Stimulated activated CD4-positive, alpha-beta T cell treated with anti-CD3 and anti-CD28 coated beads, Interleukin-4, amount 100 ng/mL, for 4 hours (primary cell): Measurements from ENCODE around the gene SH3BP1.
"Not testable (repeated sequence)": the region's sequence is repeated elsewhere in the genome, so short reads cannot be mapped to it uniquely, and the experiment has no call there.

ENCODE experiments used
- DNase-seq, 2 experiments: peaks; one replicate each; pipeline ENCODE4 v3.0.0-alpha.2; 2020

The SH3BP1 gene

GRCh38 chr22:37635157-37635556 lies 4.3 kb upstream of the SH3BP1 start:
- no peak for DNase-seq

- DNase-seq = no peak
Measured at GRCh38 chr22:37636186-37636948, 3.1 kb upstream of the SH3BP1 start.

GRCh38 chr22:37636949-37637273 lies 2.6 kb upstream of the SH3BP1 start:
- DNase-seq = no peak

- DNase-seq = no peak
Measured at GRCh38 chr22:37638391-37639069, 939 bp upstream of the SH3BP1 start.

GRCh38 chr22:37639771-37640590 lies 512 bp downstream of the SH3BP1 start:
- no peak for DNase-seq

- no peak for DNase-seq
Measured at GRCh38 chr22:37640591-37641560, 1.4 kb downstream of the SH3BP1 start.

GRCh38 chr22:37641561-37641949 lies 2.1 kb downstream of the SH3BP1 start:
- DNase-seq = no peak

GRCh38 chr22:37643225-37643847 lies 3.9 kb downstream of the SH3BP1 start:
- DNase-seq = peak; percentile 75 to 89

GRCh38 chr22:37647317-37647716 lies 7.8 kb downstream of the SH3BP1 start:
- no peak for DNase-seq

- DNase-seq = no peak
Measured at GRCh38 chr22:37647928-37648327, 8.5 kb downstream of the SH3BP1 start.

- no peak for DNase-seq
Measured at GRCh38 chr22:37650463-37651136, 11.1 kb downstream of the SH3BP1 start.

- DNase-seq = no peak
Measured at GRCh38 chr22:37654563-37655251, 15.2 kb downstream of the SH3BP1 start.

GRCh38 chr22:37655252-37655563 lies 15.7 kb downstream of the SH3BP1 start:
- DNase-seq = no peak

- not testable (repeated sequence) for DNase-seq
Measured at GRCh38 chr22:37656583-37656982, 17.1 kb downstream of the SH3BP1 start.

- DNase-seq = no peak
Measured at GRCh38 chr22:37657590-37658132, 18.2 kb downstream of the SH3BP1 start.

GRCh38 chr22:37658133-37659065 lies 18.9 kb downstream of the SH3BP1 start, which contains the start of gene PDXP:
Gene PDXP (plus strand): TSS chr22:37658723. CDS start chr22:37658783, 60 bp downstream.
- DNase-seq = peak; percentile 98

GRCh38 chr22:37659066-37659896 lies 19.8 kb downstream of the SH3BP1 start:
- peak in 1 of 2 experiments; percentile 34 for DNase-seq
